ENCODE measurements around the gene DOP1A.

GRCh38 chr6:83167726-83168278 is 100.3 kb downstream of the DOP1A start:
- no peak for TF ChIP-seq CTCF (IDR thresholded peaks at IDR 0.05)
- no peak for TF ChIP-seq POLR2AphosphoS5 (IDR thresholded peaks at IDR 0.05)
- TF ChIP-seq POLR2A (IDR thresholded peaks at IDR 0.05): no peak
- no peak for TF ChIP-seq EP300 (IDR thresholded peaks at IDR 0.05)

Data from gastroesophageal sphincter (tissue), 3 donors.